GM12892 (cell line): ENCODE results near the gene GFER.

Experiments
- POLR2A ChIP-seq: IDR thresholded peaks from 2 replicates; pipeline ENCODE4 v1.6.1; 2011; ENCODE audit warnings: low read depth, low read length, control low read depth
- POLR2AphosphoS5 ChIP-seq: IDR thresholded peaks from 2 replicates; pipeline ENCODE4 v1.6.1; 2011; ENCODE audit warnings: low read depth, low read length, control low read depth
- TAF1 ChIP-seq: IDR thresholded peaks from 2 replicates; pipeline ENCODE4 v1.6.1; 2011; ENCODE audit warnings: low read depth, mild to moderate bottlenecking, control low read depth, low read length, borderline replicate concordance

GRCh38 chr16:2022723-2023091 lies 38.7 kb downstream of the GFER start:
- TF ChIP-seq TAF1 (no peak), POLR2A (no peak), POLR2AphosphoS5 (no peak)
